NCI-H524 (cell line): ENCODE data around the gene RAB44.

Experiments
- DNase-seq, 2 experiments: peaks; one replicate each; lab custom pipeline; 2025; lab: John Stamatoyannopoulos, UW

RAB44 gene

GRCh38 chr6:36751833-36752186 lies 54.2 kb downstream of the RAB44 start:
- DNase-seq = no peak

- DNase-seq = no peak
These were observed 54.7 kb downstream of the RAB44 start for GRCh38 chr6:36752187-36752885.

GRCh38 chr6:36752886-36753506 lies 55.4 kb downstream of the RAB44 start:
- no peak for DNase-seq

GRCh38 chr6:36753671-36754405 lies 56.2 kb downstream of the RAB44 start:
- DNase-seq = no peak

- no peak for DNase-seq
These were observed 57.2 kb downstream of the RAB44 start for GRCh38 chr6:36754582-36755434.

GRCh38 chr6:36755435-36756348 lies 58.1 kb downstream of the RAB44 start:
- no peak for DNase-seq

- no peak for DNase-seq
These were observed 59.2 kb downstream of the RAB44 start for GRCh38 chr6:36756786-36757185.

GRCh38 chr6:36757206-36757605 lies 59.6 kb downstream of the RAB44 start:
- no peak for DNase-seq

GRCh38 chr6:36757943-36758508 lies 60.4 kb downstream of the RAB44 start:
- DNase-seq = no peak

GRCh38 chr6:36758516-36759147 lies 61.0 kb downstream of the RAB44 start:
- DNase-seq = peak; percentile 16 to 38

- DNase-seq = peak; percentile 46 to 64
These were observed 61.6 kb downstream of the RAB44 start for GRCh38 chr6:36759148-36759759.

- no peak for DNase-seq
These were observed 63.2 kb downstream of the RAB44 start for GRCh38 chr6:36760685-36761435.

- no peak for DNase-seq
These were observed 64.5 kb downstream of the RAB44 start for GRCh38 chr6:36762123-36762522.

GRCh38 chr6:36765190-36765589 lies 67.6 kb downstream of the RAB44 start:
- DNase-seq = no peak

- DNase-seq = peak; percentile 74 to 84
These were observed 68.2 kb downstream of the RAB44 start for GRCh38 chr6:36765594-36766398.

GRCh38 chr6:36766399-36766945 lies 68.8 kb downstream of the RAB44 start:
- DNase-seq = no peak

- no peak for DNase-seq
These were observed 71.6 kb downstream of the RAB44 start for GRCh38 chr6:36769183-36769675.
